Stomach smooth muscle (tissue), 2 donors: ENCODE results near the gene PNLIPRP2.

Experiments used
- H3K27ac ChIP-seq: one replicate; pipeline ENCODE4 v1.7.0; 2013; ENCODE audit warnings: mild to moderate bottlenecking, low read length, inconsistent platforms
- H3K27me3 ChIP-seq, 2 donors: one replicate each; pipeline ENCODE4 v1.7.0; 2013; ENCODE audit warnings: low read length in 2 of 2; ENCODE audit not compliant: insufficient read depth in 2 of 2, control insufficient read depth in 1 of 2
- H3K36me3 ChIP-seq, 2 donors: one replicate each; pipeline ENCODE4 v1.7.0; 2013; ENCODE audit warnings: low read length in 2 of 2; ENCODE audit not compliant: control insufficient read depth in 2 of 2, insufficient read depth in 2 of 2
- H3K4me1 ChIP-seq: one replicate; pipeline ENCODE4 v1.7.0; 2013; ENCODE audit warnings: low read length; ENCODE audit not compliant: control insufficient read depth, insufficient read depth
- H3K4me3 ChIP-seq, 2 donors: one replicate each; pipeline ENCODE4 v1.7.0; 2013; ENCODE audit warnings: low read length in 2 of 2
- H3K9ac ChIP-seq, 2 donors: one replicate each; pipeline ENCODE4 v1.7.0; 2013; ENCODE audit warnings: low read length in 2 of 2, mild to moderate bottlenecking in 1 of 2
- H3K9me3 ChIP-seq, 2 donors: one replicate each; pipeline ENCODE4 v1.7.0; 2013; ENCODE audit warnings: low read length in 2 of 2; ENCODE audit not compliant: control insufficient read depth in 2 of 2
- donor health status: healthy.
- donor health status: Pancreatic carcinoma.

PNLIPRP2 gene

DNA sequence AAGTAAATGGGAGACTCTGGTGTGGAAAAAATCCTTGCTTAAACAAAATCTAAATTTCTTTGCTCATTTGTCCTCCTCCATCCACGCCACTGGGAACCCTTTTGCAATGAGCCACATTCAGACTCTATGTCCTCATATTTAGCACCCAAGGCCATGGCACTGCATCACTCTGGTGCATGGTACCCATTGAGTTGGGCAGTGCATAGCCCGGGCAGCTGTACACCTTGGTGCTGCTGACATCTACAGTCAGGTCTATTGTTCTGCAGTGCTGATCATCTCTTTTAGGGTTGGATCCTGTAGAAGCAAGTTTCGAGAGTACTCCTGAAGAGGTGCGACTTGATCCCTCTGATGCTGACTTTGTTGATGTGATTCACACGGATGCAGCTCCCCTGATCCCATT is 23.2 kb upstream of the PNLIPRP2 start:
- Histone ChIP-seq H3K4me3 (no peak overlapping the region), H3K27ac (no peak overlapping the region), H3K9me3 (no peaks in the 10 kb centered on the region), H3K27me3 (peaks cover 0 to 8% of the 10 kb centered on the region in 2 donors), H3K9ac (no peak overlapping the region), H3K36me3 (no peaks in the 10 kb centered on the region), H3K4me1 (no peaks in the 10 kb centered on the region)

GRCh38 chr10:116598329-116598728 is 22.4 kb upstream of the PNLIPRP2 start:
- Histone ChIP-seq H3K4me3 (no peak overlapping the region), H3K9me3 (no peaks in the 10 kb centered on the region), H3K27me3 (peaks cover 0 to 8% of the 10 kb centered on the region in 2 donors), H3K27ac (no peak overlapping the region), H3K36me3 (no peaks in the 10 kb centered on the region), H3K4me1 (no peaks in the 10 kb centered on the region), H3K9ac (no peak overlapping the region)

GRCh38 chr10:116599991-116600390 is 20.8 kb upstream of the PNLIPRP2 start:
- Histone ChIP-seq H3K4me1 (no peaks in the 10 kb centered on the region), H3K4me3 (no peak overlapping the region), H3K27me3 (peaks cover 0 to 8% of the 10 kb centered on the region in 2 donors), H3K36me3 (no peaks in the 10 kb centered on the region), H3K27ac (no peak overlapping the region), H3K9me3 (no peaks in the 10 kb centered on the region), H3K9ac (no peak overlapping the region)

GRCh38 chr10:116602648-116603400 is 17.9 kb upstream of the PNLIPRP2 start:
- Histone ChIP-seq H3K4me3 (no peak overlapping the region), H3K9ac (no peak overlapping the region), H3K27ac (no peak overlapping the region), H3K36me3 (no peaks in the 10 kb centered on the region), H3K4me1 (no peaks in the 10 kb centered on the region), H3K9me3 (no peaks in the 10 kb centered on the region), H3K27me3 (peaks cover 0 to 4% of the 10 kb centered on the region in 2 donors)

DNA sequence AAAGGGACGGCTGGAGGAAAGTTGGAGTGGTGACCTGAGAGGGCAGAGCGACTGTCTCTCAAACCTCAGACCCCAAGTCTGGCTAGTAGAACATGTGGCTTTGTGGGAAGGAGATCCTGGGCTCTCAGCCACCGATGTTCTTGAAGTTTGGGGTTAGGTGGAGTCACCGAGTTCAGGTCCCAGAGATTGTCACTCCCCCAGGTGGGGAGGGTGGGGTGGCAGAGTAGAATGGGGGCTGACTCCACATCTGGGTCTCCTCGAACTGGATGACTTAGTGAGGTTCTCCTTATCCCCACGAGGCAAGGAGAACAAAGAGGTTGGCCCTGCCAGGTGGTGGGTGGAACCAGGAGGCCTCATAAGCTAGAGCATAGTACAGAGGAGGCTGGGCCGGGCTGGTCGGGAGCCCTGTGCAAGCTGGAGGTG is 14.7 kb upstream of the PNLIPRP2 start:
- H3K9me3 ChIP-seq = no peaks in the 10 kb centered on the region
- H3K27me3 ChIP-seq = peaks cover 13 to 15% of the 10 kb centered on the region in 2 donors
- no peaks in the 10 kb centered on the region for H3K36me3 ChIP-seq
- no peaks in the 10 kb centered on the region for H3K4me1 ChIP-seq
- H3K27ac ChIP-seq = no peak overlapping the region
- H3K9ac ChIP-seq = no peak overlapping the region
- H3K4me3 ChIP-seq = no peak overlapping the region

- H3K27me3 ChIP-seq = peaks cover 10 to 15% of the 10 kb centered on the region in 2 donors
- H3K36me3 ChIP-seq = no peaks in the 10 kb centered on the region
- H3K4me3 ChIP-seq = no peak overlapping the region
- no peaks in the 10 kb centered on the region for H3K4me1 ChIP-seq
- H3K27ac ChIP-seq = no peak overlapping the region
- no peaks in the 10 kb centered on the region for H3K9me3 ChIP-seq
- H3K9ac ChIP-seq = no peak overlapping the region
Observed at GRCh38 chr10:116607336-116607735, 13.4 kb upstream of the PNLIPRP2 start.

GRCh38 chr10:116608686-116609594 is 11.8 kb upstream of the PNLIPRP2 start:
- no peak overlapping the region for H3K27ac ChIP-seq
- peak overlapping the region in 1 of 2 donors; percentile 22 for H3K4me3 ChIP-seq
- peaks cover 10 to 15% of the 10 kb centered on the region in 2 donors for H3K27me3 ChIP-seq
- H3K9me3 ChIP-seq = no peaks in the 10 kb centered on the region
- no peak overlapping the region for H3K9ac ChIP-seq
- H3K4me1 ChIP-seq = no peaks in the 10 kb centered on the region
- H3K36me3 ChIP-seq = no peaks in the 10 kb centered on the region

- H3K9me3 ChIP-seq = peaks cover 0 to 2% of the 10 kb centered on the region in 2 donors
- H3K36me3 ChIP-seq = no peaks in the 10 kb centered on the region
- no peak overlapping the region for H3K9ac ChIP-seq
- no peaks in the 10 kb centered on the region for H3K4me1 ChIP-seq
- no peak overlapping the region for H3K4me3 ChIP-seq
- peaks cover 10 to 15% of the 10 kb centered on the region in 2 donors for H3K27me3 ChIP-seq
- H3K27ac ChIP-seq = no peak overlapping the region
Observed at GRCh38 chr10:116610443-116611152, 10.2 kb upstream of the PNLIPRP2 start.

GRCh38 chr10:116611153-116611545 is 9.6 kb upstream of the PNLIPRP2 start:
- Histone ChIP-seq H3K27me3 (peaks cover 10 to 15% of the 10 kb centered on the region in 2 donors), H3K4me3 (no peak overlapping the region), H3K27ac (no peak overlapping the region), H3K9me3 (peaks cover 0 to 2% of the 10 kb centered on the region in 2 donors), H3K4me1 (no peaks in the 10 kb centered on the region), H3K36me3 (no peaks in the 10 kb centered on the region), H3K9ac (no peak overlapping the region)

- no peak overlapping the region for H3K4me3 ChIP-seq
- H3K36me3 ChIP-seq = no peaks in the 10 kb centered on the region
- peaks cover 10 to 15% of the 10 kb centered on the region in 2 donors for H3K27me3 ChIP-seq
- no peak overlapping the region for H3K9ac ChIP-seq
- no peak overlapping the region for H3K27ac ChIP-seq
- H3K9me3 ChIP-seq = peaks cover 0 to 2% of the 10 kb centered on the region in 2 donors
- no peaks in the 10 kb centered on the region for H3K4me1 ChIP-seq
Observed at GRCh38 chr10:116612107-116612769, 8.5 kb upstream of the PNLIPRP2 start.
